HUES64 (cell line): ENCODE results near the gene PARD3B.

Experiments
- H3K27ac ChIP-seq: 2 replicates; pipeline ENCODE4 v1.7.0; 2013; ENCODE audit warnings: low read depth, low read length, inconsistent platforms
- H3K27me3 ChIP-seq: 2 replicates; pipeline ENCODE4 v1.6.1; 2013; ENCODE audit warnings: mild to moderate bottlenecking, low read length; ENCODE audit not compliant: insufficient read depth
- H3K36me3 ChIP-seq: 2 replicates; pipeline ENCODE4 v1.6.1; 2013; ENCODE audit warnings: mild to moderate bottlenecking, low read length; ENCODE audit not compliant: insufficient read depth
- H3K4me1 ChIP-seq: 2 replicates; pipeline ENCODE4 v1.6.1; 2013; ENCODE audit warnings: mild to moderate bottlenecking, low read length, moderate library complexity; ENCODE audit not compliant: insufficient read depth
- H3K4me3 ChIP-seq: 2 replicates; pipeline ENCODE4 v1.5.1; 2013; ENCODE audit warnings: mild to moderate bottlenecking, low read length, moderate library complexity
- H3K9ac ChIP-seq: 2 replicates; pipeline ENCODE4 v1.6.1; 2013; ENCODE audit warnings: mild to moderate bottlenecking, low read depth, low read length
- H3K9me3 ChIP-seq: 2 replicates; pipeline ENCODE4 v1.6.1; 2013; ENCODE audit warnings: low read depth, low read length; ENCODE audit not compliant: insufficient read depth
- WGBS: fragments of 150-250, 120-280 bp; methylation state at CpG from one replicate; pipeline ENCODE4 v1.1.7; 2013; ENCODE audit warnings: missing lambda C conversion rate; 5-methylcytosine and 5-hydroxymethylcytosine counted together

Gene PARD3B

DNA sequence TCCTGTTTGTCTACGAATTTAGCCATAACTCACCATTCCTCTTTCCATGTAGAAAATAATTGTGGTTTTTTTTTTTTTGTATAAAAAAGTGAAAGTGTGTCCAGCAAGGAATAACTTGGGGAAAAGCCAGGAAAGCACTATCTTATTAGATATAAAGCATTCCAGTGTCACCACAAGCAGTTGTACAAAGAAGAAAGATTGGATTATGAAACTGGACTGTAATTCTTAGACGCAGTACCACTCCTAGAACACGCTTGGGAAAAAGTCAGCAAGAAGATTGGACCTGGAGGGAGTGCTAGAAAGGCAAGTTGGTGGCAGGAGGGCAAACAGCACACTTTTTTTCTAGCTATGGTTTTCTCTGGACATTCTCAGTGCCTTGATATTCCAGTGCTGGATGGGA, 186.7 kb downstream of the PARD3B start:
- Histone ChIP-seq H3K27me3 (no peaks in the 10 kb centered on the region), H3K36me3 (no peaks in the 10 kb centered on the region), H3K4me3 (no peak overlapping the region), H3K27ac (no peak overlapping the region), H3K9ac (no peak overlapping the region), H3K4me1 (peaks cover 2% of the 10 kb centered on the region; the same call in 1 of the 2 replicates), H3K9me3 (no peaks in the 10 kb centered on the region)
- WGBS, result 81% methylated on average over 2 of the region's 3 CpGs

DNA sequence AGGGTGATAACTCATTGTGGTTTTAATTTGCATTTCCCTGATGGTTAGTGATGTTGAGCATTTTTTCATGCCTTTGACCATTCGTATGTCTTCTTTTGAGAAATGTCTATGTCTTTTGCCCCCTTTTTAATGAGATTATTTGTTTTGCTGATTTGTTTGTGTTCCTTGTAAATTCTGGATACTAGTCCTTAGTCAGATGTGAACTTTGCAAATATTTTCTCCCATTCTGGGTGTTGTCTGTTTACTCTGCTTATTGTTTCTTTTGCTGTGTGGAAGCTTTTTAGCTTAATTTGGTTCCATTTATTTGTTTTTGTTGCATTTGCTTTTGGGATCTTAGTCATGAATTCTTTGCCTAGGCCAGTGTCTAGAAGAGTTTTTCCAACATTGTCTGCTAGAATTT, 192.0 kb downstream of the PARD3B start:
- WGBS, result 96% methylated on average over 1 of the region's 1 CpG
- Histone ChIP-seq H3K9ac (no peak overlapping the region), H3K4me1 (no peaks in the 10 kb centered on the region), H3K4me3 (no peak overlapping the region), H3K9me3 (no peaks in the 10 kb centered on the region), H3K27me3 (no peaks in the 10 kb centered on the region), H3K27ac (no peak overlapping the region), H3K36me3 (no peaks in the 10 kb centered on the region)

DNA sequence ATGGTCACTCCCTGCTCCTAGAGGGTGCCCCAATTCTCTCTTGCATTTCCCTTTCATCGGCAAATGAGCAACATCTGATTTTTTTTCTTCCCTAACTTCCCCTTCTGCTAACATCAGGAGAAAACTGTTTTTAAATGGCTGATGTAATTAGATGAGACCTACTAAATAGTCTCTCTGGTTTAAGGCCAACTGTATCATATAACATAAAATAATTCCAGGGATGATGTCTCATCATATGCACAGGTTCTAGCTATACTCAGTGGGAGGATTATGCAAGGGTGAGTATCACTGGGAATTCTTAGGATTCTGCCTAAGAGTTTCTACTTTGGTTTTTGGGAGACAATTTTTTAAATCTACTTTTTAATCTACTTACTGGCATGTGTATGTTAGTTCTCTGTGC, 193.4 kb downstream of the PARD3B start:
- H3K9ac ChIP-seq, result no peak overlapping the region
- WGBS, result 100% methylated on average over 1 of the region's 1 CpG
- H3K9me3 ChIP-seq, result no peaks in the 10 kb centered on the region
- H3K4me1 ChIP-seq, result no peaks in the 10 kb centered on the region
- no peak overlapping the region for H3K4me3 ChIP-seq
- no peak overlapping the region for H3K27ac ChIP-seq
- no peaks in the 10 kb centered on the region for H3K36me3 ChIP-seq
- H3K27me3 ChIP-seq, result no peaks in the 10 kb centered on the region

DNA sequence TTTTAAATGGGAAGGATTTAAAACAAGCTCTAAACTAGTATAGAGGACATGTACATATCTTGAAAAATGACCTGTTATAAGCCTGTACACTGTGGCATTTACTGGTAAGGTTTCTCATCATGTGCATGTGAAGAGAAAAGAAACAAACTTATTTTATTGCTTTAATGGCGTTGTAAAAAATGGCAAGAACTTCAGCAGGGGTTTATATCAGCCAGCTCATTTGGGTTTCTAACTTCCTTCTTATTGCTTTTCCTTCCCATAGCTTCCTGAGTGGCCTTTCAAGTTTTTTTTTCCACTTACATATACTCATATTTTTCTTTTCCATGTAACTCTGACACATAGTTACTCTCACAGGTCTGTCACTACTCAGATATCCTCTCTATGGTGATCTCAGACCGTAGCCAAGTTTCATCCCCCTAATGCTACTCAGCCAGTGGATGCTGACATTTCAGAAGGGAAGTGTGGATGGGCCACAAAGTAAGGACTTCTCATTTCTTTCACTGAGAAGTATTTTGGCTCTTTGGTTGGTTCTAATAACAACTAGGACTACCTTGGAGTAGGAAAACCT, 198.2 kb downstream of the PARD3B start:
- H3K4me3 ChIP-seq, result no peak overlapping the region
- no peaks in the 10 kb centered on the region for H3K27me3 ChIP-seq
- 100% methylated on average over 2 of the region's 2 CpGs for WGBS
- H3K4me1 ChIP-seq, result no peaks in the 10 kb centered on the region
- H3K27ac ChIP-seq, result no peak overlapping the region
- H3K9ac ChIP-seq, result no peak overlapping the region
- no peaks in the 10 kb centered on the region for H3K36me3 ChIP-seq
- no peaks in the 10 kb centered on the region for H3K9me3 ChIP-seq

DNA sequence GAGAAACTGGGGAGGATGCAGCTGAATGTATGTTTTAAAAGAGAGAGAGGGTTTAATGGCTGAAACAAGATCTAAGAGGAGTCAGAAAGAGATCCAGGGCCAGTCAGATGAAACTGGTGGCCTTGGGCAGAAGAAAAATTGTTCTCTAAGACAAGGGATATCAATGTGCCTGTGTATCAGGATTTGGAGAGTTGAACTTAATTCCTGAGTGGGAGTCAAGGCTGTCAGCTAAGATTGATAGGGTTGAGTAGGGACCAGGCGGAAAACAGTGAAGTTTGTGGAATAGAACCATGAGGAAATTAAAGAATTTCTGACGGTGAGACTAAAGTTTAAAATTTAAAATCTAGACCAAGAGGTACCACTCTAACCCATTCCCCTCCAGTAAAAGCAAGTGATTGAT, 199.2 kb downstream of the PARD3B start:
- H3K4me1 ChIP-seq, result no peaks in the 10 kb centered on the region
- no peak overlapping the region for H3K27ac ChIP-seq
- no peaks in the 10 kb centered on the region for H3K9me3 ChIP-seq
- H3K4me3 ChIP-seq, result no peak overlapping the region
- no peak overlapping the region for H3K9ac ChIP-seq
- WGBS, result 91% methylated on average over 1 of the region's 2 CpGs
- H3K36me3 ChIP-seq, result no peaks in the 10 kb centered on the region
- no peaks in the 10 kb centered on the region for H3K27me3 ChIP-seq

DNA sequence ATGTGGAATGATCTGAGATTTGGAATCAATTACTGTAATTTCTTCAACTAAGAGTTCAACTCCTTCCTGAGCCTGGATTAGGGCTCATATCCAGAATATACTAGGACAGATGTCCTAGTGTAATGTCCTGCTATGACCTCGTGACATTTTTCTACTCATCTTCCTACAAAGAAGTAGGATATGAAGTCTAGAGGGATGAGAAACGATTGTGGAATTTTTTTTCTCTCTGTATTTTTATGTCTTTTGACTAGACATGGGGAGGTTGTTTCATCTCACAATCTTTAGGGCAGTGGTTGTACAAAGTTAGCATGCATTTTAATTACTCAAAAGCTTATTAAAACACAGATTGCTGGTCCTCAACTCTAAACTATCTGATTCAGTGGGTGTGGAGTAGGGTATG, 203.0 kb downstream of the PARD3B start:
- no peaks in the 10 kb centered on the region for H3K9me3 ChIP-seq
- H3K27me3 ChIP-seq, result no peaks in the 10 kb centered on the region
- no peaks in the 10 kb centered on the region for H3K4me1 ChIP-seq
- H3K36me3 ChIP-seq, result no peaks in the 10 kb centered on the region
- no peak overlapping the region for H3K9ac ChIP-seq
- no peak overlapping the region for H3K4me3 ChIP-seq
- H3K27ac ChIP-seq, result no peak overlapping the region
- WGBS, result no CpG with 5 or more reads among the region's 2 CpGs

- H3K36me3 ChIP-seq, result no peaks in the 10 kb centered on the region
- no peak overlapping the region for H3K27ac ChIP-seq
- H3K4me1 ChIP-seq, result no peaks in the 10 kb centered on the region
- no peaks in the 10 kb centered on the region for H3K27me3 ChIP-seq
- WGBS, result 99% methylated on average over 3 of the region's 3 CpGs
- no peak overlapping the region for H3K4me3 ChIP-seq
- no peak overlapping the region for H3K9ac ChIP-seq
- H3K9me3 ChIP-seq, result no peaks in the 10 kb centered on the region
Observed at GRCh38 chr2:204749319-204749718, 204.0 kb downstream of the PARD3B start.

- Histone ChIP-seq H3K27me3 (no peaks in the 10 kb centered on the region), H3K9ac (no peak overlapping the region), H3K4me1 (no peaks in the 10 kb centered on the region), H3K9me3 (no peaks in the 10 kb centered on the region), H3K36me3 (no peaks in the 10 kb centered on the region), H3K27ac (no peak overlapping the region), H3K4me3 (no peak overlapping the region)
- WGBS, result 89% methylated on average over 5 of the region's 5 CpGs
Observed at GRCh38 chr2:204750389-204750788, 205.1 kb downstream of the PARD3B start.

DNA sequence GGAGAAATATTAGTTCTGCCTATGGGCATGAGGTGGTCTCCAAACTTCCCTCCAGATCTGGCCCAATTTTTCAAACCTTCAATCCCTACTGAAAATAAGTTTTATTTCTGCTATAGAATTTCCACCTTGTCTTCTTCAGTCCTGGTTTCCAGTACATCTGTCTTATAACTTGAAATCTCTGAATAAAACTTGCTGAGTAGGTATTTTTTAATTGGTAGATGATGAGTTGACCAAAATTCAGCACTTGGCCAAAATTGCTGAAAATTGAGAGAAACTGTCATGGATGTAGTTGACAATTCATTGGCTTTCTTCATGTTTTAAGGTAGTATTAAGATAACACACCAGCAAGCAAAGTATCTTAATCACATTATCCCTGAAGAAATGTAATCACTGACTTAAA, 206.2 kb downstream of the PARD3B start:
- H3K4me1 ChIP-seq, result no peaks in the 10 kb centered on the region
- H3K9me3 ChIP-seq, result no peaks in the 10 kb centered on the region
- H3K4me3 ChIP-seq, result no peak overlapping the region
- no peak overlapping the region for H3K27ac ChIP-seq
- no peak overlapping the region for H3K9ac ChIP-seq
- no peaks in the 10 kb centered on the region for H3K27me3 ChIP-seq
- no peaks in the 10 kb centered on the region for H3K36me3 ChIP-seq

DNA sequence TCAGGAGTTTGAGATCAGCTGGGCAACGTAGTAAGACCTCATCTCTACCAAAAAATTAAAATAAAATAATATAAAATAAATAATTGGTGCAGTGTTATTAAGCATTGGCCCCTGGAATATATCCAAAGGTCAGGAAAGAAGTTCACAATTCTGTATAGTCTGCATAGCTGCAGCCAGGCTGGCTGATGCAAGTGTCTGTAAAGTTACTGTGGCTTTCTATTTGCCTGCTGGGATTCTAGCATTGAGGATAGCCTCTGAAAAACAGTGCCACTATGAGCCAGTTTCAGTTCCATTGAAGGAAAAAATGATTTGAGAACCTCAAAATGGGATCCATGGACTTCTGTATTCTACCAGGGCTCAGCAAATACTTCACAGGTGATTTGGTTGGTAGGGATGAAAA, 208.6 kb downstream of the PARD3B start:
- WGBS, result no CpG with 5 or more reads among the region's 1 CpG
- H3K27me3 ChIP-seq, result no peaks in the 10 kb centered on the region
- H3K9me3 ChIP-seq, result no peaks in the 10 kb centered on the region
- H3K36me3 ChIP-seq, result no peaks in the 10 kb centered on the region
- H3K9ac ChIP-seq, result no peak overlapping the region
- H3K27ac ChIP-seq, result no peak overlapping the region
- H3K4me3 ChIP-seq, result no peak overlapping the region
- H3K4me1 ChIP-seq, result no peaks in the 10 kb centered on the region

- WGBS, result 99% methylated on average over 2 of the region's 3 CpGs
- no peaks in the 10 kb centered on the region for H3K36me3 ChIP-seq
- H3K27me3 ChIP-seq, result no peaks in the 10 kb centered on the region
- no peak overlapping the region for H3K9ac ChIP-seq
- no peak overlapping the region for H3K27ac ChIP-seq
- H3K4me1 ChIP-seq, result no peaks in the 10 kb centered on the region
- no peak overlapping the region for H3K4me3 ChIP-seq
- H3K9me3 ChIP-seq, result no peaks in the 10 kb centered on the region
Observed at GRCh38 chr2:204754898-204755297, 209.6 kb downstream of the PARD3B start.

DNA sequence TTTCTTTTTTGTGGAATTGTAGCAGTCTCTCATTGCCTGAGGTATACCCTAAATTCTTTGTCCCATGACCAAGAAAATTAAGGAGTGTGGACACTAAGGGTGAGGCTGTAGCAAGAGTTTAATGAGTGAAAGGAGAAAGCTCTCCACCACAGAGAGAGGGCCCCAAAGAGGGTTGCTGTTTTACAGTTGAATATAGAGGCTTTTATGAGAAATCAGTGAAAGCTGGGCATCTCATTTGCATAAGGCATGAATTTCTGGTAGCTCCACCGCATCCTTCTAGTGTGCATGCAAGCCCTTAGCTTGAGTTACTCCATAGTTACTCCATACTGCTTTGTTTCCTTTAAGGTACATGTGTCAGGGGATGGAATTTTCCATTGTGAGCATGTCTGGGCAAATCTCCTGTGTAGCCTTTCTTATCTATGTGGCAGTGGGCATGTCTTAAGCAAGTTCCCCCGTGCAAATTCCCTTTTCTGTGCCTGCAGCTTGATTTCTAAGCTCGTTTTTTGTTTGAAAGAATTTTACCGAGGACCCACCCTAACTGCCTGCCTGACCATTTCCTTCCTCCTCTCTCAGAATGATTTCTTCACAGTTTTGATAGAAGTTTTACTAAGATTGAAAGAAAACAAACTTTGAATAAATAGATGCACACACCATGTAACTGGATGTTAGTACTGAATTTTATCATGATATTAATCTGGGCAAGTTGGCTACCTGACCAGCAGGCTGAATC, 218.9 kb downstream of the PARD3B start:
- H3K27ac ChIP-seq, result no peak overlapping the region

More for the DNA sequence above, 218.9 kb downstream of the PARD3B start:
- H3K9ac ChIP-seq, result no peak overlapping the region
- H3K36me3 ChIP-seq, result no peaks in the 10 kb centered on the region
- 93% methylated on average over 4 of the region's 4 CpGs for WGBS
- no peaks in the 10 kb centered on the region for H3K4me1 ChIP-seq
- H3K9me3 ChIP-seq, result peaks cover 25% of the 10 kb centered on the region
- H3K27me3 ChIP-seq, result no peaks in the 10 kb centered on the region
- H3K4me3 ChIP-seq, result no peak overlapping the region
